HL-60/S4 (cell line): ENCODE results near the gene DDIT3.
"Not testable (repeated sequence)": the region's sequence is repeated elsewhere in the genome, so short reads cannot be mapped to it uniquely, and the experiment has no call there.

Experiments
- in situ Hi-C: fragments of 300-500 bp; cut with MboI; formaldehyde crosslinking; loops from 2 replicates; pipeline ENCODE4 v1.14.3; 2022; ENCODE audit warnings: low sequenced_read_pairs

Gene DDIT3

GRCh38 chr12:57526477-57527126, 6.3 kb upstream of the DDIT3 start:
- in situ Hi-C loops: no loop called here

GRCh38 chr12:57525615-57526383, 5.5 kb upstream of the DDIT3 start:
- in situ Hi-C loops: no loop called here

GRCh38 chr12:57524814-57525614, 4.7 kb upstream of the DDIT3 start:
- in situ Hi-C loops: no loop called here

GRCh38 chr12:57523706-57524614, 3.6 kb upstream of the DDIT3 start:
- in situ Hi-C loops: no loop called here

- in situ Hi-C loops: no loop called here
Observed at GRCh38 chr12:57522887-57523705, 2.8 kb upstream of the DDIT3 start.

- in situ Hi-C loops: no loop called here
Observed at GRCh38 chr12:57522011-57522886, 1.9 kb upstream of the DDIT3 start, which contains the start of gene MBD6. TSS of gene MBD6 (plus strand) at chr12:57522824. CDS start at chr12:57524304, 1,480 bp downstream.

- in situ Hi-C loops: no loop called here
Observed at GRCh38 chr12:57521525-57522010, 1.3 kb upstream of the DDIT3 start.

GRCh38 chr12:57519796-57520052, 590 bp downstream of the DDIT3 start:
- in situ Hi-C loops: no loop called here

GRCh38 chr12:57518920-57519795, 1.2 kb downstream of the DDIT3 start:
- in situ Hi-C loops: no loop called here

- in situ Hi-C loops: no loop called here
Observed at GRCh38 chr12:57518176-57518919, 2.0 kb downstream of the DDIT3 start.

- in situ Hi-C loops: not testable (repeated sequence)
Observed at GRCh38 chr12:57517718-57518117, 2.6 kb downstream of the DDIT3 start.

GRCh38 chr12:57517187-57517586, 3.1 kb downstream of the DDIT3 start:
- in situ Hi-C loops: no loop called here

- in situ Hi-C loops: no loop called here
Observed at GRCh38 chr12:57516617-57517153, 3.6 kb downstream of the DDIT3 start.

GRCh38 chr12:57515934-57516541, 4.3 kb downstream of the DDIT3 start:
- in situ Hi-C loops: no loop called here

- in situ Hi-C loops: no loop called here
Observed at GRCh38 chr12:57515408-57515933, 4.8 kb downstream of the DDIT3 start.

GRCh38 chr12:57514720-57515407, 5.5 kb downstream of the DDIT3 start:
- in situ Hi-C loops: no loop called here
